Duodenal mucosa (tissue), 2 donors: ENCODE data around the gene TMEM250.
A peak's percentile ranks its signal among the peaks of the same experiment; 100 is the strongest.

Source experiments
- H3K27ac ChIP-seq: one replicate; pipeline ENCODE4 v1.7.0; 2013; ENCODE audit warnings: low read depth, low read length
- H3K27me3 ChIP-seq, 2 donors: one replicate each; pipeline ENCODE4 v1.7.0; 2013; ENCODE audit warnings: low read length in 2 of 2, control low read depth in 1 of 2; ENCODE audit not compliant: insufficient read depth in 2 of 2, control insufficient read depth in 1 of 2
- H3K36me3 ChIP-seq, 2 donors: one replicate each; pipeline ENCODE4 v1.7.0; 2013; ENCODE audit warnings: low read length in 2 of 2, control low read depth in 1 of 2; ENCODE audit not compliant: insufficient read depth in 2 of 2, control insufficient read depth in 1 of 2
- H3K4me1 ChIP-seq, 2 donors: one replicate each; pipeline ENCODE4 v1.7.0; 2013; ENCODE audit warnings: low read length in 2 of 2, control low read depth in 1 of 2; ENCODE audit not compliant: insufficient read depth in 2 of 2, control insufficient read depth in 1 of 2
- H3K4me3 ChIP-seq, 2 donors: one replicate each; pipeline ENCODE4 v1.7.0; 2013; ENCODE audit warnings: low read length in 2 of 2, low read depth in 1 of 2
- H3K9ac ChIP-seq, 2 donors: one replicate each; pipeline ENCODE4 v1.7.0; 2013; ENCODE audit warnings: low read length in 2 of 2, low read depth in 1 of 2
- H3K9me3 ChIP-seq, 2 donors: one replicate each; pipeline ENCODE4 v1.7.0; 2013; ENCODE audit warnings: low read length in 2 of 2, control low read depth in 1 of 2; ENCODE audit not compliant: control insufficient read depth in 1 of 2

The TMEM250 gene

GRCh38 chr9:136118320-136119060, at the start of gene TMEM250:
TMEM250 (minus strand) TSS chr9:136118875; CDS start chr9:136116900, 1,975 bp downstream.
- peak within 1 kb of the TSS; percentile 90 for H3K27ac ChIP-seq
- H3K4me1 ChIP-seq, result peaks cover 23 to 28% of the 10 kb centered on the region in 2 donors
- H3K4me3 ChIP-seq, result peak within 1 kb of the TSS; percentile 64 to 74
- H3K9me3 ChIP-seq, result no peaks in the 10 kb centered on the region
- H3K36me3 ChIP-seq, result peaks cover 9 to 20% of the 10 kb centered on the region in 2 donors
- no peaks in the 10 kb centered on the region for H3K27me3 ChIP-seq
- peak within 1 kb of the TSS; percentile 68 to 80 for H3K9ac ChIP-seq

- Histone ChIP-seq H3K36me3 (no peaks in the 10 kb centered on the region), H3K4me1 (no peaks in the 10 kb centered on the region), H3K27me3 (peaks cover 0 to under 1% of the 10 kb centered on the region in 2 donors), H3K9me3 (no peaks in the 10 kb centered on the region), H3K27ac (no peak overlapping the region), H3K9ac (no peak overlapping the region), H3K4me3 (no peak overlapping the region)
These were observed 44.7 kb upstream of the TMEM250 start for GRCh38 chr9:136163248-136163850.

- no peak overlapping the region for H3K4me3 ChIP-seq
- no peaks in the 10 kb centered on the region for H3K4me1 ChIP-seq
- no peaks in the 10 kb centered on the region for H3K36me3 ChIP-seq
- H3K9me3 ChIP-seq, result no peaks in the 10 kb centered on the region
- H3K27me3 ChIP-seq, result no peaks in the 10 kb centered on the region
- H3K27ac ChIP-seq, result no peak overlapping the region
- no peak overlapping the region for H3K9ac ChIP-seq
These were observed 42.4 kb upstream of the TMEM250 start for GRCh38 chr9:136160995-136161610.

GRCh38 chr9:136160381-136160841, 41.7 kb upstream of the TMEM250 start:
- Histone ChIP-seq H3K27ac (no peak overlapping the region), H3K36me3 (no peaks in the 10 kb centered on the region), H3K4me3 (no peak overlapping the region), H3K27me3 (no peaks in the 10 kb centered on the region), H3K9ac (no peak overlapping the region), H3K9me3 (no peaks in the 10 kb centered on the region), H3K4me1 (no peaks in the 10 kb centered on the region)

- Histone ChIP-seq H3K9me3 (no peaks in the 10 kb centered on the region), H3K9ac (no peak overlapping the region)
These were observed 41.2 kb upstream of the TMEM250 start for GRCh38 chr9:136159851-136160250.

GRCh38 chr9:136157477-136158265, 39.0 kb upstream of the TMEM250 start:
- H3K4me3 ChIP-seq, result no peak overlapping the region
- no peaks in the 10 kb centered on the region for H3K36me3 ChIP-seq
- H3K4me1 ChIP-seq, result no peaks in the 10 kb centered on the region
- no peak overlapping the region for H3K27ac ChIP-seq
- no peaks in the 10 kb centered on the region for H3K9me3 ChIP-seq
- no peaks in the 10 kb centered on the region for H3K27me3 ChIP-seq
- no peak overlapping the region for H3K9ac ChIP-seq

More at GRCh38 chr9:136159851-136160250, 41.2 kb upstream of the TMEM250 start:
- Histone ChIP-seq H3K27me3 (no peaks in the 10 kb centered on the region), H3K4me3 (no peak overlapping the region), H3K27ac (no peak overlapping the region), H3K4me1 (no peaks in the 10 kb centered on the region), H3K36me3 (no peaks in the 10 kb centered on the region)

GRCh38 chr9:136156209-136157120, 37.8 kb upstream of the TMEM250 start:
- Histone ChIP-seq H3K4me1 (no peaks in the 10 kb centered on the region), H3K27me3 (no peaks in the 10 kb centered on the region), H3K36me3 (no peaks in the 10 kb centered on the region), H3K4me3 (no peak overlapping the region), H3K9me3 (no peaks in the 10 kb centered on the region), H3K9ac (no peak overlapping the region), H3K27ac (no peak overlapping the region)

GRCh38 chr9:136155576-136155975, 36.9 kb upstream of the TMEM250 start:
- no peaks in the 10 kb centered on the region for H3K4me1 ChIP-seq
- H3K4me3 ChIP-seq, result no peak overlapping the region
- no peak overlapping the region for H3K9ac ChIP-seq
- H3K27me3 ChIP-seq, result no peaks in the 10 kb centered on the region
- H3K36me3 ChIP-seq, result no peaks in the 10 kb centered on the region
- no peaks in the 10 kb centered on the region for H3K9me3 ChIP-seq
- no peak overlapping the region for H3K27ac ChIP-seq

GRCh38 chr9:136154943-136155342, 36.3 kb upstream of the TMEM250 start:
- H3K9ac ChIP-seq, result no peak overlapping the region
- H3K9me3 ChIP-seq, result no peaks in the 10 kb centered on the region
- no peaks in the 10 kb centered on the region for H3K27me3 ChIP-seq

More at GRCh38 chr9:136154943-136155342, 36.3 kb upstream of the TMEM250 start:
- H3K4me3 ChIP-seq, result no peak overlapping the region
- H3K4me1 ChIP-seq, result no peaks in the 10 kb centered on the region
- H3K36me3 ChIP-seq, result no peaks in the 10 kb centered on the region
- no peak overlapping the region for H3K27ac ChIP-seq
